Osteoblast (primary cell): ENCODE measurements around the gene NOL4L. TPM values are rescaled to one million over a fixed set of nuclear protein-coding genes. Genes with fewer than 3 reads are reported as not detected.
A peak's percentile ranks its signal among the peaks of the same experiment; 100 is the strongest.

Source experiments
- DNase-seq: peaks from one replicate; pipeline ENCODE4 v3.0.0; 2011; ENCODE audit warnings: low spot score, mixed read lengths; ENCODE audit not compliant: insufficient read length; ENCODE audit errors: missing footprints
- H2AFZ ChIP-seq: 2 replicates; pipeline ENCODE4 v1.6.0; 2011; ENCODE audit warnings: mild to moderate bottlenecking, low read length
- H3K27ac ChIP-seq: 2 replicates; pipeline ENCODE4 v1.5.1; 2011; ENCODE audit warnings: mild to moderate bottlenecking, low read depth, low read length, moderate library complexity
- H3K27me3 ChIP-seq: 2 replicates; pipeline ENCODE4 v1.6.0; 2012; ENCODE audit warnings: mild to moderate bottlenecking, control low read depth, inconsistent platforms, low read length, moderate library complexity; ENCODE audit not compliant: insufficient read depth
- H3K36me3 ChIP-seq: 2 replicates; pipeline ENCODE4 v1.5.1; 2011; ENCODE audit warnings: mild to moderate bottlenecking, low read length, control low read depth, moderate library complexity; ENCODE audit not compliant: insufficient read depth
- H3K4me1 ChIP-seq: 2 replicates; pipeline ENCODE4 v1.5.1; 2011; ENCODE audit warnings: mild to moderate bottlenecking, low read length, control low read depth, moderate library complexity; ENCODE audit not compliant: insufficient read depth
- H3K4me2 ChIP-seq: 2 replicates; pipeline ENCODE4 v1.6.0; 2011; ENCODE audit warnings: mild to moderate bottlenecking, low read length; ENCODE audit not compliant: insufficient read depth
- H3K4me3 ChIP-seq: fragments of 200-600 bp; sonication (generic); 3 replicates; pipeline ENCODE4 v1.5.1; 2012; ENCODE audit warnings: mild to moderate bottlenecking, low read length, inconsistent platforms; ENCODE audit not compliant: insufficient read depth
- H3K79me2 ChIP-seq: 2 replicates; pipeline ENCODE4 v1.6.0; 2012; ENCODE audit warnings: mild to moderate bottlenecking, low read length, control low read depth, inconsistent platforms; ENCODE audit not compliant: insufficient read depth
- H3K9me3 ChIP-seq: 2 replicates; pipeline ENCODE4 v1.5.1; 2011; ENCODE audit warnings: low read depth, low read length, control low read depth
- H4K20me1 ChIP-seq: 2 replicates; pipeline ENCODE4 v1.6.0; 2012; ENCODE audit warnings: mild to moderate bottlenecking, low read length, control low read depth; ENCODE audit not compliant: insufficient read depth
- total RNA-seq: library from RNA; depleted of rRNA; stranded (reverse); fragments of >200 nt; gene quantifications from 2 replicates; pipeline ENCODE4 v1.2.3, GENCODE V29; 2012
- TF ChIP-seq, protein P1 (sequence below): IDR thresholded peaks from 2 replicates; pipeline ENCODE4 v1.5.1; 2011; ENCODE audit warnings: mild to moderate bottlenecking, low read depth, low read length, moderate library complexity; ENCODE audit errors: extremely low read depth

Gene NOL4L
- total RNA-seq, 1 donor, result 6.2 TPM

DNA sequence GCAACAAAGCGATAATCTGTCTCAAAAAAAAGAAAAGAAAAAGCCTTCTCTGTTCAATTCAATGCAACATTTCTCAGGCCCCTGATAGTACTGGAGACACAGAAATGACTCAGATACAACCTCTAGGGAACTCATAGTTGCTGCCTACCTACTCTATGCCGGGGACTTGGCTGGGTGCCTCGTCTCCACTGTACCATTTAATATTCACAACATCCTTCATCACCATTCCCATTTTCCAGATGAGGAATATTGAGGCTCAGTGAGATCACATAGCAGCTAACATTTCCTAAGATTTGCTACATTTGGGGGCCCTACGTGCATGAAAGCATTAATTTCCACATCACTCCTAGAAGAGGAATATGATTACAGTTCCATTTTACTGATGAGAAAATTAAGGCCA lies 7.5 kb downstream of the NOL4L start:
- Histone ChIP-seq H3K9me3 (no peaks in the 10 kb centered on the region), H3K36me3 (no peaks in the 10 kb centered on the region), H3K4me1 (peaks cover 6% of the 10 kb centered on the region), H3K79me2 (no peaks in the 10 kb centered on the region), H2AFZ (no peak overlapping the region), H3K27ac (no peak overlapping the region), H3K27me3 (no peaks in the 10 kb centered on the region), H4K20me1 (no peaks in the 10 kb centered on the region), H3K4me2 (no peak overlapping the region), H3K4me3 (no peak overlapping the region)
- DNase-seq, result peak; percentile 90
- TF ChIP-seq, protein P1, sequence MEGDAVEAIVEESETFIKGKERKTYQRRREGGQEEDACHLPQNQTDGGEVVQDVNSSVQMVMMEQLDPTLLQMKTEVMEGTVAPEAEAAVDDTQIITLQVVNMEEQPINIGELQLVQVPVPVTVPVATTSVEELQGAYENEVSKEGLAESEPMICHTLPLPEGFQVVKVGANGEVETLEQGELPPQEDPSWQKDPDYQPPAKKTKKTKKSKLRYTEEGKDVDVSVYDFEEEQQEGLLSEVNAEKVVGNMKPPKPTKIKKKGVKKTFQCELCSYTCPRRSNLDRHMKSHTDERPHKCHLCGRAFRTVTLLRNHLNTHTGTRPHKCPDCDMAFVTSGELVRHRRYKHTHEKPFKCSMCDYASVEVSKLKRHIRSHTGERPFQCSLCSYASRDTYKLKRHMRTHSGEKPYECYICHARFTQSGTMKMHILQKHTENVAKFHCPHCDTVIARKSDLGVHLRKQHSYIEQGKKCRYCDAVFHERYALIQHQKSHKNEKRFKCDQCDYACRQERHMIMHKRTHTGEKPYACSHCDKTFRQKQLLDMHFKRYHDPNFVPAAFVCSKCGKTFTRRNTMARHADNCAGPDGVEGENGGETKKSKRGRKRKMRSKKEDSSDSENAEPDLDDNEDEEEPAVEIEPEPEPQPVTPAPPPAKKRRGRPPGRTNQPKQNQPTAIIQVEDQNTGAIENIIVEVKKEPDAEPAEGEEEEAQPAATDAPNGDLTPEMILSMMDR, result no peak

- H3K4me1 ChIP-seq, result peaks cover 6% of the 10 kb centered on the region
- TF ChIP-seq, protein P1, result no peak
- no peaks in the 10 kb centered on the region for H3K36me3 ChIP-seq
- no peaks in the 10 kb centered on the region for H3K27me3 ChIP-seq
- H3K4me2 ChIP-seq, result no peak overlapping the region
- no peaks in the 10 kb centered on the region for H4K20me1 ChIP-seq
- no peak overlapping the region for H3K27ac ChIP-seq
- no peak overlapping the region for H3K4me3 ChIP-seq
- H3K79me2 ChIP-seq, result no peaks in the 10 kb centered on the region
- no peak overlapping the region for H2AFZ ChIP-seq
- no peaks in the 10 kb centered on the region for H3K9me3 ChIP-seq
- no peak for DNase-seq
Observed at GRCh38 chr20:32577023-32577422, 8.1 kb downstream of the NOL4L start.

DNA sequence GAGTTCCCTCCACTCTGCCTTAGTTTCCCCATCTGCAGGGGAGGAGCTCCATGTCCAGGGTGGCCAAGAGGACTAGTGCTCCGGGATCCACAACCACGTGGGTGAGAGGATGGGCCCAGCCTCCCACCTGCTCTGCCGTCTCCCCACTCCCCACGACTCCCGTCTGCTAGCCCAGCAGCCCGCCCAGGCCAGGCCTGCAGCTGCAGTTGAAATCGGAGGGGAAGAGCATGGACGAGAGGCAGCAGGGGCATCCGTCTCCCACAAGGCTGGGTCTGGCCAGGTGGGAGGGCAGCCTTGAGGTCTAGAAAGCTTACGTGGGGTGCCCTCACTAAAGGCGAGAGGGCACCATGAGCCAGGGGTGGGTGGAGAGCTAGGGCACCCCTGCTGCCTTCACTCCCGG lies 8.6 kb downstream of the NOL4L start:
- no peaks in the 10 kb centered on the region for H3K27me3 ChIP-seq
- H3K36me3 ChIP-seq, result no peaks in the 10 kb centered on the region
- no peaks in the 10 kb centered on the region for H3K79me2 ChIP-seq
- no peak overlapping the region for H3K4me2 ChIP-seq
- H4K20me1 ChIP-seq, result no peaks in the 10 kb centered on the region
- no peak overlapping the region for H3K4me3 ChIP-seq
- no peak for DNase-seq
- H3K27ac ChIP-seq, result no peak overlapping the region
- H2AFZ ChIP-seq, result no peak overlapping the region
- no peaks in the 10 kb centered on the region for H3K9me3 ChIP-seq
- peaks cover 6% of the 10 kb centered on the region for H3K4me1 ChIP-seq
- TF ChIP-seq, protein P1, result no peak

GRCh38 chr20:32575805-32576204 lies 9.3 kb downstream of the NOL4L start:
- Histone ChIP-seq H3K36me3 (no peaks in the 10 kb centered on the region), H3K27me3 (no peaks in the 10 kb centered on the region), H3K79me2 (no peaks in the 10 kb centered on the region), H3K4me1 (peaks cover 6% of the 10 kb centered on the region), H3K4me2 (no peak overlapping the region), H4K20me1 (no peaks in the 10 kb centered on the region), H3K9me3 (no peaks in the 10 kb centered on the region), H3K4me3 (no peak overlapping the region), H3K27ac (no peak overlapping the region), H2AFZ (no peak overlapping the region)
- DNase-seq, result no peak
- TF ChIP-seq, protein P1, result no peak
